Measurements from ENCODE around the gene LPIN1. TPM values are rescaled to one million over a fixed set of nuclear protein-coding genes. Genes with fewer than 3 reads are reported as not detected.

The LPIN1 gene
- total and polyA plus RNA-seq, 2 of the 13 experiments (the other 11 are each of a cell fraction or from before 2014, with no cell fraction given) = 9.7 to 19.4 TPM

DNA sequence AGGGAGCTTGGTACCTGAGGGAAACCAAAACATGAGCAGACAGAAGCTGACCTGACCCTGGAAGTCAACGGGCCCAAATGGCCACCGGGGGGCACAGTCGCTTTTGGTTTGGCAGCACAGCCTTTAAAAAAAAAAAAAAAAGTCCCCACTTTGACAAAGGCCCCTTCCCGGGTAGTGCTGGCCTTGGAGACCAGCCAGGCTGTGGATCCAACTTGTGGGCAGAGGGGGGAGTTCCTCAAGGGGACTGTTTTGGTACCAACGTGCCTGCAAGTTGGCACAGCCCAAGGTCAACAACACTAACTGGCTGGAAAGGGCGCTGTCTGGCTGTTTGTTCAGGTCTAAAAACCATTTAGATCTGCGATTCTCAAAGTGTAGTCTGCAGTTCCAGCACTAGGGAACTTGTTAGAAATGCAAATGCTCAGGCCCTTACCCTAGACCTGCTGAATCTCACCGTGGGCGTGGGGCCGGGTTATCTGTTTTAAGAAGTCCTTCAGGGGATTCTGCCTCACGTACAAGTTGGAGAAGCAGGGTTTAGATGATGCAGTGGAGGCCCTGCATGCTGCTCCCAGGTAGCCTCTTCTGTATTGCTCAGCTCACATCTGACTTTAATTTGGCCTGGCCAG is 83.0 kb downstream of the LPIN1 start (continued):
- TF ChIP-seq HMGXB4 (CRISPR knock-in tag; IDR thresholded peaks at IDR 0.05; ENCODE audit: borderline replicate concordance in 1 of 2, low read depth in 1 of 2) = peak in 1 of 2 experiments; percentile 67; a peak in 2 of 4 replicates
- TF ChIP-seq ZNF776 (CRISPR knock-in tag; IDR thresholded peaks at IDR 0.05) = no peak
- TF ChIP-seq ZBTB43 (CRISPR knock-in tag; conservative IDR thresholded peaks at IDR 0.05) = 0 out of 2 replicates have a peak, but pooled peaks have one; percentile 49
- TF ChIP-seq ZNF567 (CRISPR knock-in tag; IDR thresholded peaks at IDR 0.05; ENCODE audit: borderline replicate concordance) = peak; percentile 5; the same call in 1 of the 2 replicates
- 0 out of 2 replicates have a peak, but pooled peaks have one; percentile 38 for TF ChIP-seq RARA (CRISPR knock-in tag; IDR thresholded peaks at IDR 0.05)
- TF ChIP-seq RFX5 (IDR thresholded peaks at IDR 0.05; ENCODE audit: low read depth, low read length) = peak; percentile 22; the same call in 1 of the 2 replicates
- TF ChIP-seq, protein P1, sequence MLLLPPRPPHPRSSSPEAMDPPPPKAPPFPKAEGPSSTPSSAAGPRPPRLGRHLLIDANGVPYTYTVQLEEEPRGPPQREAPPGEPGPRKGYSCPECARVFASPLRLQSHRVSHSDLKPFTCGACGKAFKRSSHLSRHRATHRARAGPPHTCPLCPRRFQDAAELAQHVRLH (CRISPR knock-in tag; IDR thresholded peaks at IDR 0.05; ENCODE audit: borderline replicate concordance, low read depth) = peak; percentile 57; the same call in 1 of the 2 replicates
- peak in 1 of 2 experiments; percentile 23; a peak in 1 of 4 replicates for TF ChIP-seq KLF16 (CRISPR knock-in tag; IDR thresholded peaks at IDR 0.05)
- peak; percentile 7 for TF ChIP-seq SSRP1 (CRISPR knock-in tag; IDR thresholded peaks at IDR 0.05)
- no peak for TF ChIP-seq NRL (CRISPR knock-in tag; IDR thresholded peaks at IDR 0.05; ENCODE audit: borderline replicate concordance)
- peak; percentile 19; the same call in 1 of the 2 replicates for TF ChIP-seq HMG20A (CRISPR knock-in tag; IDR thresholded peaks at IDR 0.05; ENCODE audit: borderline replicate concordance)
- 0 out of 2 replicates have a peak, but pooled peaks have one; percentile 7 for TF ChIP-seq CEBPG (CRISPR knock-in tag; IDR thresholded peaks at IDR 0.05)
- TF ChIP-seq ZBTB38 (CRISPR knock-in tag; IDR thresholded peaks at IDR 0.05) = no peak
- TF ChIP-seq EED (CRISPR knock-in tag; IDR thresholded peaks at IDR 0.05) = peak; percentile 50; the same call in 1 of the 2 replicates
- TF ChIP-seq, protein P2, sequence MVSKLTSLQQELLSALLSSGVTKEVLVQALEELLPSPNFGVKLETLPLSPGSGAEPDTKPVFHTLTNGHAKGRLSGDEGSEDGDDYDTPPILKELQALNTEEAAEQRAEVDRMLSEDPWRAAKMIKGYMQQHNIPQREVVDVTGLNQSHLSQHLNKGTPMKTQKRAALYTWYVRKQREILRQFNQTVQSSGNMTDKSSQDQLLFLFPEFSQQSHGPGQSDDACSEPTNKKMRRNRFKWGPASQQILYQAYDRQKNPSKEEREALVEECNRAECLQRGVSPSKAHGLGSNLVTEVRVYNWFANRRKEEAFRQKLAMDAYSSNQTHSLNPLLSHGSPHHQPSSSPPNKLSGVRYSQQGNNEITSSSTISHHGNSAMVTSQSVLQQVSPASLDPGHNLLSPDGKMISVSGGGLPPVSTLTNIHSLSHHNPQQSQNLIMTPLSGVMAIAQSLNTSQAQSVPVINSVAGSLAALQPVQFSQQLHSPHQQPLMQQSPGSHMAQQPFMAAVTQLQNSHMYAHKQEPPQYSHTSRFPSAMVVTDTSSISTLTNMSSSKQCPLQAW (CRISPR knock-in tag; IDR thresholded peaks at IDR 0.05) = peak; percentile 54; the same call in 1 of the 2 replicates
- TF ChIP-seq ZEB1 (IDR thresholded peaks at IDR 0.05; ENCODE audit: insufficient replicate concordance, low read depth) = peak; percentile 64
- no peak for TF ChIP-seq AHR (CRISPR knock-in tag; IDR thresholded peaks at IDR 0.05)
- TF ChIP-seq PHF8 (CRISPR knock-in tag; IDR thresholded peaks at IDR 0.05) = no peak
- no peak; the same call in 1 of the 2 replicates for TF ChIP-seq SOX13 (IDR thresholded peaks at IDR 0.05)
- peak in 1 of 2 experiments; percentile 32; a peak in 2 of 4 replicates for TF ChIP-seq SOX13 (CRISPR knock-in tag; conservative IDR thresholded peaks at IDR 0.05 in 1 of 2, IDR thresholded peaks at IDR 0.05 in 1 of 2)
- peak; percentile 89 for TF ChIP-seq XRCC5 (optimal IDR thresholded peaks at IDR 0.05; ENCODE audit: low read length)
- 0 out of 2 replicates have a peak, but pooled peaks have one; percentile 22 for TF ChIP-seq IKZF5 (CRISPR knock-in tag; IDR thresholded peaks at IDR 0.05)
- no peak for TF ChIP-seq KMT2B (CRISPR knock-in tag; IDR thresholded peaks at IDR 0.05)
- no peak for TF ChIP-seq MXD4 (CRISPR knock-in tag; IDR thresholded peaks at IDR 0.05)
